ENCODE data around the gene ADAM19. TPM values are rescaled to one million over a fixed set of nuclear protein-coding genes. Genes with fewer than 3 reads are reported as not detected.
"Not testable (repeated sequence)": the region's sequence is repeated elsewhere in the genome, so short reads cannot be mapped to it uniquely, and the experiment has no call there.

The ADAM19 gene
- total RNA-seq, 1 experiment from 2014 or later, result 3.5 TPM

DNA sequence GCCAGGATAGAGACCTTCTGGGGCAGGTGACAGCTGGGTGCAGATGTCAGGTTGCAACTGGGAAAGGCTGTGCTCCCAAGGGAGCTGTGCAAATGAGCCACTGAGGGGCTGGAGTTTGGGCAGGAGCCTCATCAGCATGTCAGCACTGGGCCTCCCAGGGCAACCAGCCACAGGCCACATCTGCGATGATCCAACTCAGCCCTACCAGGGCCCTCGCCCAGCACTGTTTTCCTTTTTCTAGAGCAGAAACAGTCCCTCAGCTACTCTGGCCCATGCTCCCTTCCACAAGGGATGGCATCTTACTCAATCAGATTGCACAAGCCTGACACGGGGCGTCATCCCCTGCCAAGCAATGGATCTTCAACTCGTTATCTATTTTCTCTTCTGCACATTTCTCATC is 90.8 kb downstream of the ADAM19 start:
- POLR2A ChIA-PET, result interaction anchor here (0.6 kb wide), 1 partner anchor 9 kb away, joined by 3 read pairs; no protein-coding TSS in a partner anchor
- no peak for DNase-seq (ENCODE audit: low read depth, low spot score)
- in situ Hi-C loops (cut with HindIII; ENCODE audit: low pct_unique_long_range_greater_than_20kb, low sequenced_read_pairs), result no loop called here
- intact Hi-C loops (cut with micrococcal nuclease; ENCODE audit: unreplicated experiment), result no loop called here
- TF ChIP-seq, protein P1, sequence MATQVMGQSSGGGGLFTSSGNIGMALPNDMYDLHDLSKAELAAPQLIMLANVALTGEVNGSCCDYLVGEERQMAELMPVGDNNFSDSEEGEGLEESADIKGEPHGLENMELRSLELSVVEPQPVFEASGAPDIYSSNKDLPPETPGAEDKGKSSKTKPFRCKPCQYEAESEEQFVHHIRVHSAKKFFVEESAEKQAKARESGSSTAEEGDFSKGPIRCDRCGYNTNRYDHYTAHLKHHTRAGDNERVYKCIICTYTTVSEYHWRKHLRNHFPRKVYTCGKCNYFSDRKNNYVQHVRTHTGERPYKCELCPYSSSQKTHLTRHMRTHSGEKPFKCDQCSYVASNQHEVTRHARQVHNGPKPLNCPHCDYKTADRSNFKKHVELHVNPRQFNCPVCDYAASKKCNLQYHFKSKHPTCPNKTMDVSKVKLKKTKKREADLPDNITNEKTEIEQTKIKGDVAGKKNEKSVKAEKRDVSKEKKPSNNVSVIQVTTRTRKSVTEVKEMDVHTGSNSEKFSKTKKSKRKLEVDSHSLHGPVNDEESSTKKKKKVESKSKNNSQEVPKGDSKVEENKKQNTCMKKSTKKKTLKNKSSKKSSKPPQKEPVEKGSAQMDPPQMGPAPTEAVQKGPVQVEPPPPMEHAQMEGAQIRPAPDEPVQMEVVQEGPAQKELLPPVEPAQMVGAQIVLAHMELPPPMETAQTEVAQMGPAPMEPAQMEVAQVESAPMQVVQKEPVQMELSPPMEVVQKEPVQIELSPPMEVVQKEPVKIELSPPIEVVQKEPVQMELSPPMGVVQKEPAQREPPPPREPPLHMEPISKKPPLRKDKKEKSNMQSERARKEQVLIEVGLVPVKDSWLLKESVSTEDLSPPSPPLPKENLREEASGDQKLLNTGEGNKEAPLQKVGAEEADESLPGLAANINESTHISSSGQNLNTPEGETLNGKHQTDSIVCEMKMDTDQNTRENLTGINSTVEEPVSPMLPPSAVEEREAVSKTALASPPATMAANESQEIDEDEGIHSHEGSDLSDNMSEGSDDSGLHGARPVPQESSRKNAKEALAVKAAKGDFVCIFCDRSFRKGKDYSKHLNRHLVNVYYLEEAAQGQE (IDR thresholded peaks at IDR 0.05; ENCODE audit: insufficient read depth in 1 of 2, low read depth in 2 of 2, low read length in 1 of 2), result no peak
- TF ChIP-seq TCF7L2 (IDR thresholded peaks at IDR 0.05; ENCODE audit: low read depth, low read length) (no peak), POLR2AphosphoS5 (IDR thresholded peaks at IDR 0.05; ENCODE audit: low read depth, low read length) (no peak)
- TF ChIP-seq, protein P2, sequence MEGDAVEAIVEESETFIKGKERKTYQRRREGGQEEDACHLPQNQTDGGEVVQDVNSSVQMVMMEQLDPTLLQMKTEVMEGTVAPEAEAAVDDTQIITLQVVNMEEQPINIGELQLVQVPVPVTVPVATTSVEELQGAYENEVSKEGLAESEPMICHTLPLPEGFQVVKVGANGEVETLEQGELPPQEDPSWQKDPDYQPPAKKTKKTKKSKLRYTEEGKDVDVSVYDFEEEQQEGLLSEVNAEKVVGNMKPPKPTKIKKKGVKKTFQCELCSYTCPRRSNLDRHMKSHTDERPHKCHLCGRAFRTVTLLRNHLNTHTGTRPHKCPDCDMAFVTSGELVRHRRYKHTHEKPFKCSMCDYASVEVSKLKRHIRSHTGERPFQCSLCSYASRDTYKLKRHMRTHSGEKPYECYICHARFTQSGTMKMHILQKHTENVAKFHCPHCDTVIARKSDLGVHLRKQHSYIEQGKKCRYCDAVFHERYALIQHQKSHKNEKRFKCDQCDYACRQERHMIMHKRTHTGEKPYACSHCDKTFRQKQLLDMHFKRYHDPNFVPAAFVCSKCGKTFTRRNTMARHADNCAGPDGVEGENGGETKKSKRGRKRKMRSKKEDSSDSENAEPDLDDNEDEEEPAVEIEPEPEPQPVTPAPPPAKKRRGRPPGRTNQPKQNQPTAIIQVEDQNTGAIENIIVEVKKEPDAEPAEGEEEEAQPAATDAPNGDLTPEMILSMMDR (IDR thresholded peaks at IDR 0.05), result no peak
- ATAC-seq, result no peak
- H3K27ac ChIP-seq (ENCODE audit: low read length), result no peak overlapping the region
- H3K36me3 ChIP-seq (ENCODE audit: control insufficient read depth, insufficient read depth, low read length), result no peaks in the 10 kb centered on the region
- no peak overlapping the region for H3K4me3 ChIP-seq (ENCODE audit: low read depth in 2 of 2, low read length in 2 of 2)
- H3K27me3 ChIP-seq (ENCODE audit: control insufficient read depth, insufficient read depth, low read length), result no peaks in the 10 kb centered on the region
- no peaks in the 10 kb centered on the region for H3K4me1 ChIP-seq (ENCODE audit: control insufficient read depth, insufficient read depth, low read length)
- no TSS peak for BruUV-seq (replicated peaks)
- no peaks in the 10 kb centered on the region for H3K9me3 ChIP-seq (ENCODE audit: control insufficient read depth, insufficient read depth, low read depth, low read length)
- CTCF ChIA-PET, result no interaction called here

DNA sequence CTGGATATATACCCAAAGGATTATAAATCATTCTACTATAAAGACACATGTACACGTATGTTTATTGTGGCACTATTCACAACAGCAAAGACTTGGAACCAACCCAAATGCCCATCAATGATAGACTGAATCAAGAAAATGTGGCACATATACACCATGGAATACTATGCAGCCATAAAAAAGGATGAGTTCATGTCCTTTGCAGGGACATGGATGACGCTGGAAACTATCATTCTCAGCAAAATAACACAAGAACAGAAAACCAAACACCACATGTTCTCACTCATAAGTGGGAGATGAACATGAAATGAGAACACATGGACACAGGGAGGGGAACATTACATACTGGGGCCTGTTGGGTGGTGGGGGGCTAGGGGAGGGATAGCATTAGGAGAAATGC is 92.9 kb downstream of the ADAM19 start:
- BruUV-seq (replicated peaks); DNase-seq (ENCODE audit: low read depth, low spot score); ATAC-seq; H3K27me3 ChIP-seq (ENCODE audit: control insufficient read depth, insufficient read depth, low read length); POLR2A ChIA-PET; H3K9me3 ChIP-seq (ENCODE audit: control insufficient read depth, insufficient read depth, low read depth, low read length); H3K4me3 ChIP-seq (ENCODE audit: low read depth in 2 of 2, low read length in 2 of 2); H3K27ac ChIP-seq (ENCODE audit: low read length); in situ Hi-C loops (cut with HindIII; ENCODE audit: low pct_unique_long_range_greater_than_20kb, low sequenced_read_pairs); intact Hi-C loops (cut with micrococcal nuclease; ENCODE audit: unreplicated experiment); CTCF ChIA-PET; H3K4me1 ChIP-seq (ENCODE audit: control insufficient read depth, insufficient read depth, low read length); H3K36me3 ChIP-seq (ENCODE audit: control insufficient read depth, insufficient read depth, low read length): not testable (repeated sequence)

DNA sequence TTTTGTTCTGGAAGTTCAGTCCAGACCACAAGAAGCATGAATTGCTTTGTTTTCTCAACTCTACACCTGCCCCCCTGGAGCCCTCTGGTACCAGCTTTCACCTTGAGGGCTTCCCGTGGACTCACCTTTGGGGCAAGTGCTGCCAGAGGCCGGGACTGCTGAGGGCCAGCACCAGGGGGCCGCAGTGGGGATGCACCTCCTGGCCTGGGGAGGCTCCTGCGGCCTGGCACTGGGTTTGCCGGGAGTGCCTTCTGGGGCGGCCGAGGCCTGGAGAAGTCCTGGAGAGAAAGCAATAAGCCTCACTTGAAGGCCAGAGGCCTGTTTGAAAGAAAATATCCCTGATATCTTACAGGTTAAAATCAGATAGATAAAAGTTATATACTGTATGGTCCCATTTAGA is 93.9 kb downstream of the ADAM19 start:
- CTCF ChIA-PET, result no interaction called here
- in situ Hi-C loops (cut with HindIII; ENCODE audit: low pct_unique_long_range_greater_than_20kb, low sequenced_read_pairs), result no loop called here
- no peaks in the 10 kb centered on the region for H3K9me3 ChIP-seq (ENCODE audit: control insufficient read depth, insufficient read depth, low read depth, low read length)

More for the DNA sequence above, 93.9 kb downstream of the ADAM19 start:
- TF ChIP-seq, protein P2 (IDR thresholded peaks at IDR 0.05), result no peak
- TF ChIP-seq SIN3A (IDR thresholded peaks at IDR 0.05; ENCODE audit: borderline replicate concordance, insufficient read depth, low read depth, low read length) (no peak), POLR2AphosphoS5 (IDR thresholded peaks at IDR 0.05; ENCODE audit: low read depth, low read length) (no peak), TCF7L2 (IDR thresholded peaks at IDR 0.05; ENCODE audit: low read depth, low read length) (no peak)
- TF ChIP-seq, protein P1 (IDR thresholded peaks at IDR 0.05; ENCODE audit: insufficient read depth in 1 of 2, low read depth in 2 of 2, low read length in 1 of 2), result no peak
- H3K4me1 ChIP-seq (ENCODE audit: control insufficient read depth, insufficient read depth, low read length), result no peaks in the 10 kb centered on the region
- H3K36me3 ChIP-seq (ENCODE audit: control insufficient read depth, insufficient read depth, low read length), result no peaks in the 10 kb centered on the region
- no peaks in the 10 kb centered on the region for H3K27me3 ChIP-seq (ENCODE audit: control insufficient read depth, insufficient read depth, low read length)
- no peak overlapping the region for H3K27ac ChIP-seq (ENCODE audit: low read length)
- DNase-seq (ENCODE audit: low read depth, low spot score) (no peak), ATAC-seq (no peak)
- intact Hi-C loops (cut with micrococcal nuclease; ENCODE audit: unreplicated experiment), result no loop called here
- POLR2A ChIA-PET, result no interaction called here
- BruUV-seq (replicated peaks), result no TSS peak
- H3K4me3 ChIP-seq (ENCODE audit: low read depth in 2 of 2, low read length in 2 of 2), result no peak overlapping the region

Measured in Panc1 (cell line).